K562 (cell line): Measurements from ENCODE around the gene SH3TC1. TPM values are rescaled to one million over a fixed set of nuclear protein-coding genes. Genes with fewer than 3 reads are reported as not detected.
A peak's percentile ranks its signal among the peaks of the same experiment; 100 is the strongest.

Experiments used
- ATAC-seq: fragments of 200-7000 bp; cut with Tn5 transposase; 3 replicates; pipeline ENCODE4 v1.9.1; 2020; ENCODE audit warnings: moderate library complexity
- BruUV-seq: library from RNA; stranded (reverse); fragments of 400-500 nt; replicated peaks from 2 replicates; lab custom pipeline; 2021; lab: Mats Ljungman, UMichigan
- CTCF ChIA-PET: fragments of 300-600 bp; formaldehyde crosslinking; extraction: SDS; loops from one replicate; lab custom pipeline; 2021; ENCODE audit warnings: low intra/inter-chr PET ratio; lab: Yijun Ruan, JAX
- POLR2A ChIA-PET: fragments of 300-600, 350-650 bp; sonication (Branson Sonifier 250); formaldehyde crosslinking; extraction: SDS; loops from one replicate; lab custom pipeline; 2021; ENCODE audit warnings: antibody characterized with exemption, inconsistent platforms; lab: Yijun Ruan, JAX
- DNase-seq, 4 experiments: peaks; one replicate each; pipeline versions ENCODE4 v3.0.0 to v3.0.0-alpha.2; 2011 to 2018; ENCODE audit warnings: low spot score in 3 of 4, mixed read lengths in 3 of 4; ENCODE audit errors: extremely low read depth in 1 of 4
- FAIRE-seq: peaks from 2 replicates; lab custom pipeline; 2011; peaks lifted over from hg19 to GRCh38; lab: Jason Lieb, UNC
- H2AFZ ChIP-seq: 2 replicates; pipeline ENCODE4 v1.6.0; 2011; ENCODE audit warnings: low read depth, low read length, control low read depth, inconsistent platforms
- H3K27ac ChIP-seq: fragments of 200-600 bp; 3 replicates; pipeline ENCODE4 v1.8.0; 2011; ENCODE audit warnings: low read depth, mild to moderate bottlenecking, control low read depth, inconsistent platforms, low read length, moderate library complexity, mixed read lengths; ENCODE audit errors: extremely low read depth
- H3K27me3 ChIP-seq, 2 experiments: fragments of 300-600 bp in 1 of 2; 2 replicates in 1 of 2; 3 replicates in 1 of 2; pipeline versions ENCODE4 v1.6.0 to v1.8.0; 2011; ENCODE audit warnings: inconsistent platforms in 2 of 2, low read length in 2 of 2, mild to moderate bottlenecking in 1 of 2, mixed read lengths in 1 of 2, moderate library complexity in 1 of 2; ENCODE audit not compliant: control insufficient read depth in 2 of 2, insufficient read depth in 2 of 2
- H3K36me3 ChIP-seq: fragments of 300-600 bp; 3 replicates; pipeline ENCODE4 v1.8.0; 2011; ENCODE audit warnings: mild to moderate bottlenecking, low read length, inconsistent platforms; ENCODE audit not compliant: control insufficient read depth, insufficient read depth
- H3K4me1 ChIP-seq, 2 experiments: fragments of 200-600 bp in 1 of 2; replicated peaks in 1 of 2; 2 replicates in 1 of 2; 3 replicates in 1 of 2; pipeline versions ENCODE4 v1.5.1 to v1.8.0; 2011; ENCODE audit warnings: inconsistent platforms in 2 of 2, low read length in 2 of 2, mild to moderate bottlenecking in 1 of 2, mixed read lengths in 1 of 2, moderate library complexity in 1 of 2; ENCODE audit not compliant: control insufficient read depth in 2 of 2, insufficient read depth in 2 of 2
- H3K4me2 ChIP-seq: 2 replicates; pipeline ENCODE4 v1.6.1; 2011; ENCODE audit warnings: low read length, control low read depth, inconsistent platforms, mixed read lengths; ENCODE audit not compliant: insufficient read depth
- H3K4me3 ChIP-seq: fragments of 200-600 bp; sonication (generic), shearing (Covaris generic); 2 replicates; pipeline ENCODE4 v1.5.1; 2016; ENCODE audit warnings: control low read depth, inconsistent platforms
- H3K79me2 ChIP-seq: fragments of 200-600 bp; 3 replicates; pipeline ENCODE4 v1.8.0; 2011; ENCODE audit warnings: low read length, inconsistent platforms; ENCODE audit not compliant: control insufficient read depth, insufficient read depth
- H3K9ac ChIP-seq, 2 experiments: 2 replicates each; pipeline versions ENCODE4 v1.6.0 to v1.6.1; 2011; ENCODE audit warnings: low read depth in 2 of 2, low read length in 2 of 2, control low read depth in 1 of 2, inconsistent platforms in 1 of 2, mild to moderate bottlenecking in 1 of 2, mixed read lengths in 1 of 2; ENCODE audit not compliant: insufficient read depth in 1 of 2
- H3K9me1 ChIP-seq: one replicate; pipeline ENCODE4 v1.6.0; 2011; ENCODE audit warnings: inconsistent platforms, mild to moderate bottlenecking, low read length, moderate library complexity; ENCODE audit not compliant: control insufficient read depth, insufficient read depth
- H3K9me3 ChIP-seq: replicated peaks from 2 replicates; pipeline ENCODE4 v1.5.1; 2011; ENCODE audit warnings: low read depth, low read length, inconsistent platforms; ENCODE audit not compliant: control insufficient read depth, insufficient read depth
- H4K20me1 ChIP-seq: replicated peaks from 2 replicates; pipeline ENCODE4 v1.6.1; 2011; ENCODE audit warnings: low read length, inconsistent platforms, mixed read lengths; ENCODE audit not compliant: control insufficient read depth, insufficient read depth
- ATF3 ChIP-seq, 2 experiments: fragments of 450-650 bp in 1 of 2; sonication (generic) in 1 of 2; formaldehyde crosslinking in 1 of 2; IDR thresholded peaks in 1 of 2; conservative IDR thresholded peaks in 1 of 2; 2 replicates each; pipeline versions ENCODE4 v1.6.1 to v1.8.1; 2016 to 2023; ENCODE audit warnings: mild to moderate bottlenecking in 2 of 2, moderate library complexity in 2 of 2, inconsistent platforms in 1 of 2, missing genetic modification reagents in 1 of 2
- BHLHE40 ChIP-seq: IDR thresholded peaks from 2 replicates; pipeline ENCODE4 v1.6.1; 2011; ENCODE audit warnings: low read length, improper control_type of control experiment
- ETV1 ChIP-seq: fragments of 450-650 bp; conservative IDR thresholded peaks from 2 replicates; pipeline ENCODE4 v1.6.1; 2016; ENCODE audit warnings: missing genetic modification characterization, control low read depth, low read depth, missing compliant biosample characterization
- HOMEZ ChIP-seq: fragments of 250-450 bp; sonication (Bioruptor Pico); IDR thresholded peaks from 2 replicates; pipeline ENCODE4 v1.4.0; 2020; ENCODE audit warnings: mild to moderate bottlenecking, moderate library complexity
- MBD2 ChIP-seq: sonication (generic); IDR thresholded peaks from 2 replicates; pipeline ENCODE4 v1.6.1; 2016; ENCODE audit warnings: low read depth, borderline replicate concordance
- MECOM ChIP-seq: fragments of 250-450 bp; sonication (Bioruptor Pico); IDR thresholded peaks from 2 replicates; pipeline ENCODE4 v1.8.0; 2022; ENCODE audit warnings: inconsistent platforms
- MEIS2 ChIP-seq: fragments of 450-650 bp; IDR thresholded peaks from 2 replicates; pipeline ENCODE4 v1.6.1; 2014; ENCODE audit warnings: mild to moderate bottlenecking; ENCODE audit not compliant: partially characterized antibody
- RUNX1 ChIP-seq: sonication (generic); IDR thresholded peaks from 2 replicates; pipeline ENCODE4 v1.6.1; 2016; ENCODE audit warnings: antibody characterized with exemption, low read depth
- ZNF408 ChIP-seq: fragments of 250-450 bp; sonication (Bioruptor Pico); IDR thresholded peaks from 2 replicates; pipeline ENCODE4 v1.4.0; 2020; ENCODE audit warnings: low read depth, mild to moderate bottlenecking, moderate library complexity
- WGBS: fragments of 100-300 bp; shearing (Covaris generic); methylation state at CpG from one replicate; pipeline ENCODE4 v1.1.6; 2016; ENCODE audit warnings: low coverage, mixed read lengths; ENCODE audit not compliant: insufficient coverage; ENCODE audit errors: missing lambda C conversion rate; 5-methylcytosine and 5-hydroxymethylcytosine counted together
- in situ Hi-C: fragments of 300-500 bp; cut with MboI; formaldehyde crosslinking; loops from 4 replicates; pipeline ENCODE4 v1.15.0; 2018; ENCODE audit warnings: inconsistent platforms, mixed read lengths
- intact Hi-C: fragments of 100-400 bp; cut with micrococcal nuclease; formaldehyde crosslinking; loops from 2 replicates; pipeline ENCODE4 v1.14.2; 2022
- polyA plus RNA-seq, 8 experiments: library from polyadenylated mRNA; depleted of rRNA in 4 of 8; stranded (reverse) in 5 of 8; unstranded in 3 of 8; fragments of >200 nt; fragmentation: Nextera tagmentation in 2 of 8; fragmentation: Illumina TruSeq in 1 of 8; extraction: Ambion mirVana in 2 of 8; extraction: Trizol in 1 of 8; gene quantifications; 2 replicates each; pipeline versions ENCODE4 v1.2.1 to v1.2.3, GENCODE V29; 2011 to 2014; ENCODE audit warnings: inconsistent platforms in 1 of 8, missing spikeins in 1 of 8
- total RNA-seq, 7 experiments: library from RNA; depleted of rRNA in 6 of 7; stranded (reverse); fragments of >200 nt in 6 of 7; fragmentation: Illumina TruSeq in 2 of 7; extraction: Trizol in 2 of 7; gene quantifications; 2 replicates each; pipeline versions ENCODE4 v1.2.1 to v1.2.3, GENCODE V29; 2011 to 2021; ENCODE audit warnings: low replicate concordance in 1 of 7

The SH3TC1 gene
- total and polyA plus RNA-seq, 9 of the 15 experiments (the other 6 are each of a cell fraction or from before 2014, with no cell fraction given) = 0.04 to 2.1 (median 0.48) TPM; not detected in 1

- no peak overlapping the region for H3K27ac ChIP-seq
- ChIA-PET CTCF (no interaction called here), POLR2A (interaction anchor here (1.0 to 1.3 kb wide), 3 partner anchors 8 to 12 kb away, joined by 3 to 5 read pairs (median 3); no protein-coding TSS in a partner anchor)
- DNase-seq (no peak), FAIRE-seq (no peak), ATAC-seq (no peak)
- no TSS peak for BruUV-seq
- no peak overlapping the region for H2AFZ ChIP-seq
- no peaks in the 10 kb centered on the region for H3K79me2 ChIP-seq
- H4K20me1 ChIP-seq = peaks cover 5% of the 10 kb centered on the region; the same call in 1 of the 2 replicates
- no peaks in the 10 kb centered on the region for H3K36me3 ChIP-seq
- WGBS = 12% methylated on average over 13 of the region's 13 CpGs
- intact Hi-C loops = no loop called here
- peaks cover 2 to 18% of the 10 kb centered on the region in 2 experiments; a peak in 3 of 5 replicates for H3K27me3 ChIP-seq
- H3K9me1 ChIP-seq = no peaks in the 10 kb centered on the region
- no peaks in the 10 kb centered on the region for H3K9me3 ChIP-seq
- no peak overlapping the region for H3K9ac ChIP-seq
- in situ Hi-C loops = no loop called here
- TF ChIP-seq ETV1 (tag) (no peak), MBD2 (no peak), HOMEZ (CRISPR knock-in tag) (no peak), MEIS2 (peak; percentile 37), RUNX1 (no peak), ZNF408 (CRISPR knock-in tag) (no peak), BHLHE40 (0 out of 2 replicates have a peak, but pooled peaks have one; percentile 10), MECOM (CRISPR knock-in tag) (no peak), ATF3 (IDR thresholded peaks at IDR 0.05) (no peak), ATF3 (CRISPR knock-in tag; conservative IDR thresholded peaks at IDR 0.05) (no peak)
- H3K4me2 ChIP-seq = no peak overlapping the region
- H3K4me1 ChIP-seq = peaks cover 0 to 23% of the 10 kb centered on the region in 2 experiments; a peak in 2 of 5 replicates
- no peak overlapping the region for H3K4me3 ChIP-seq
Measured at GRCh38 chr4:8258552-8259212, 59.6 kb downstream of the SH3TC1 start.
